ENCODE results near the gene CAMK4. TPM values are rescaled to one million over a fixed set of nuclear protein-coding genes. Genes with fewer than 3 reads are reported as not detected.

Gene CAMK4
- total and polyA plus RNA-seq, 10 donors: 0.90 to 22.3 (median 12.6) TPM

- DNase-seq: no peak
- Histone ChIP-seq H3K9me3 (no peaks in the 10 kb centered on the region), H3K27ac (peak overlapping the region in 4 of 8 donors; percentile 33 to 59 (median 47)), H3K36me3 (no peaks in the 10 kb centered on the region), H3K27me3 (replicated peaks in 1 of 7) (no peaks in the 10 kb centered on the region), H3K4me1 (peaks cover 0 to 24% (median 2%) of the 10 kb centered on the region in 6 donors), H3K4me3 (no peak overlapping the region)
- 87 to 95% (median 92%) methylated on average over 10 of the region's 10 CpGs for WGBS, 5 donors
- intact Hi-C loops (cut with DNase I; ENCODE audit: low total_unique reads): no loop called here
- no peak for TF ChIP-seq POLR2A (IDR thresholded peaks at IDR 0.05)
- TF ChIP-seq, protein P1, sequence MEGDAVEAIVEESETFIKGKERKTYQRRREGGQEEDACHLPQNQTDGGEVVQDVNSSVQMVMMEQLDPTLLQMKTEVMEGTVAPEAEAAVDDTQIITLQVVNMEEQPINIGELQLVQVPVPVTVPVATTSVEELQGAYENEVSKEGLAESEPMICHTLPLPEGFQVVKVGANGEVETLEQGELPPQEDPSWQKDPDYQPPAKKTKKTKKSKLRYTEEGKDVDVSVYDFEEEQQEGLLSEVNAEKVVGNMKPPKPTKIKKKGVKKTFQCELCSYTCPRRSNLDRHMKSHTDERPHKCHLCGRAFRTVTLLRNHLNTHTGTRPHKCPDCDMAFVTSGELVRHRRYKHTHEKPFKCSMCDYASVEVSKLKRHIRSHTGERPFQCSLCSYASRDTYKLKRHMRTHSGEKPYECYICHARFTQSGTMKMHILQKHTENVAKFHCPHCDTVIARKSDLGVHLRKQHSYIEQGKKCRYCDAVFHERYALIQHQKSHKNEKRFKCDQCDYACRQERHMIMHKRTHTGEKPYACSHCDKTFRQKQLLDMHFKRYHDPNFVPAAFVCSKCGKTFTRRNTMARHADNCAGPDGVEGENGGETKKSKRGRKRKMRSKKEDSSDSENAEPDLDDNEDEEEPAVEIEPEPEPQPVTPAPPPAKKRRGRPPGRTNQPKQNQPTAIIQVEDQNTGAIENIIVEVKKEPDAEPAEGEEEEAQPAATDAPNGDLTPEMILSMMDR (IDR thresholded peaks at IDR 0.05 in 8 of 11, conservative IDR thresholded peaks at IDR 0.05 in 3 of 11): no peak
- TF ChIP-seq POLR2AphosphoS5 (IDR thresholded peaks at IDR 0.05): no peak
Measured at GRCh38 chr5:111238431-111239225, 14.4 kb downstream of the CAMK4 start.

GRCh38 chr5:111241696-111242095, 17.5 kb downstream of the CAMK4 start:
- no peak overlapping the region for H3K4me3 ChIP-seq
- 78 to 95% (median 92%) methylated on average over 3 of the region's 3 CpGs for WGBS, 5 donors
- DNase-seq: no peak
- H3K4me1 ChIP-seq: peaks cover 0 to 16% (median 0%) of the 10 kb centered on the region in 6 donors
- H3K36me3 ChIP-seq: no peaks in the 10 kb centered on the region
- H3K27ac ChIP-seq: no peak overlapping the region
- TF ChIP-seq, protein P1 (IDR thresholded peaks at IDR 0.05 in 8 of 11, conservative IDR thresholded peaks at IDR 0.05 in 3 of 11): no peak
- TF ChIP-seq POLR2AphosphoS5 (IDR thresholded peaks at IDR 0.05): no peak
- TF ChIP-seq POLR2A (IDR thresholded peaks at IDR 0.05): no peak
- no peaks in the 10 kb centered on the region for H3K9me3 ChIP-seq
- intact Hi-C loops (cut with DNase I; ENCODE audit: low total_unique reads): no loop called here
- no peaks in the 10 kb centered on the region for H3K27me3 ChIP-seq (replicated peaks in 1 of 7)

- H3K4me3 ChIP-seq: no peak overlapping the region
- intact Hi-C loops (cut with DNase I; ENCODE audit: low total_unique reads): no loop called here
- no peaks in the 10 kb centered on the region for H3K9me3 ChIP-seq
- H3K27ac ChIP-seq: no peak overlapping the region
- TF ChIP-seq, protein P1 (IDR thresholded peaks at IDR 0.05 in 8 of 11, conservative IDR thresholded peaks at IDR 0.05 in 3 of 11): no peak
- TF ChIP-seq POLR2AphosphoS5 (IDR thresholded peaks at IDR 0.05) (no peak), POLR2A (IDR thresholded peaks at IDR 0.05) (no peak)
- 81 to 85% (median 82%) methylated on average over 10 of the region's 10 CpGs for WGBS, 5 donors
- DNase-seq: no peak
- H3K4me1 ChIP-seq: peaks cover 0 to 7% (median 0%) of the 10 kb centered on the region in 6 donors
- H3K27me3 ChIP-seq (replicated peaks in 1 of 7): no peaks in the 10 kb centered on the region
- no peaks in the 10 kb centered on the region for H3K36me3 ChIP-seq
Measured at GRCh38 chr5:111242606-111243005, 18.4 kb downstream of the CAMK4 start.

DNA sequence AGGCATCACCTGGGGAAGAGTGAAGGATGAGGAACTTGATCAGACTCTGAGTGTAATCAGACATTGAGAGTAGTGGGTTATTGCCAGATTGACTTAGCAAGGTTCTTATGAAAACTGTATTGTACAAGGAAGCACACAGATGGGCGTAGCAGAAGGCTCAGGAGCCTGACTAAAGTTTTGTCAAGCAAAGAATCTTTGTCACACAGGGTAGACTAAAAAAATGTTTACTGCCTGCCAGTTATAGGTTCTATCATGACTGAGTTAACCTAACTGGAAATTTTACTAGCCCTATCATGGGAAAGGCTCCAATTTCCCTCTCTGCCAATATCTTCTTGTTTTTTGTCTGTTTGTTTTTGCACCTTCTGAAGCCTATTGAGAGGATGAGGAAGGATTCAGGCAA, 19.1 kb downstream of the CAMK4 start:
- Histone ChIP-seq H3K36me3 (no peaks in the 10 kb centered on the region), H3K9me3 (no peaks in the 10 kb centered on the region), H3K27me3 (replicated peaks in 1 of 7) (no peaks in the 10 kb centered on the region), H3K4me1 (peaks cover 0 to 4% (median 0%) of the 10 kb centered on the region in 6 donors), H3K4me3 (no peak overlapping the region), H3K27ac (no peak overlapping the region)
- 75 to 93% (median 84%) methylated on average over 1 of the region's 1 CpG for WGBS, 5 donors
- no peak for DNase-seq
- TF ChIP-seq, protein P1 (IDR thresholded peaks at IDR 0.05 in 8 of 11, conservative IDR thresholded peaks at IDR 0.05 in 3 of 11): no peak
- intact Hi-C loops (cut with DNase I; ENCODE audit: low total_unique reads): no loop called here
